Stimulated activated CD4-positive, alpha-beta T cell treated with anti-CD3 and anti-CD28 coated beads, Interleukin-12 subunit alpha, Interleukin-12 subunit beta, amount 100 ng/mL, for 4 hours (primary cell): Measurements from ENCODE around the gene ARRDC4.
"Not testable (repeated sequence)": the region's sequence is repeated elsewhere in the genome, so short reads cannot be mapped to it uniquely, and the experiment has no call there.

Source experiments
- DNase-seq: peaks from one replicate; pipeline ENCODE4 v3.0.0-alpha.2; 2020

The ARRDC4 gene

GRCh38 chr15:97966924-97967620 is 6.6 kb downstream of the ARRDC4 start:
- DNase-seq = no peak

- DNase-seq = no peak
Measured at GRCh38 chr15:97967881-97968280, 7.4 kb downstream of the ARRDC4 start.

- no peak for DNase-seq
Measured at GRCh38 chr15:97968380-97968779, 7.9 kb downstream of the ARRDC4 start.

GRCh38 chr15:97972366-97972765 is 11.9 kb downstream of the ARRDC4 start:
- DNase-seq = no peak

DNA sequence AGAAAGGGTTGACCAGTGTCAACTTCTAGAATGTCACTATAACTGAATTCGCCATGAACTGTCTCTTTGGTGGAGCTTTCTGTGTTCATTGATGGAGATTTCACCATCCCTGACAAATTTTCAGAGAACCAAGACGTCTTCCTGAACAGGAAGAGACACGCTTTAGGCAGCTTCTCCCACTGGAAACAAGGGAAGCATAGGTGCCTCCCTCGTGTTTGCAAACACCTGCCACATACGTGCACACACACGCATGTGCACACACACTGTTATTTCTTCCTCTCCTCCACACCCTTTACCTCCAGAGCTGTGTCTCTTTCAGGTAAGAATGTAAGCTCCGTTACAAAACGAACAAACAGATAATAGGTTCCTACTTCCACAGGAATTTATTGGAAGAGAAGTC is 15.6 kb downstream of the ARRDC4 start:
- no peak for DNase-seq

GRCh38 chr15:97976766-97977503 is 16.4 kb downstream of the ARRDC4 start:
- DNase-seq = no peak

DNA sequence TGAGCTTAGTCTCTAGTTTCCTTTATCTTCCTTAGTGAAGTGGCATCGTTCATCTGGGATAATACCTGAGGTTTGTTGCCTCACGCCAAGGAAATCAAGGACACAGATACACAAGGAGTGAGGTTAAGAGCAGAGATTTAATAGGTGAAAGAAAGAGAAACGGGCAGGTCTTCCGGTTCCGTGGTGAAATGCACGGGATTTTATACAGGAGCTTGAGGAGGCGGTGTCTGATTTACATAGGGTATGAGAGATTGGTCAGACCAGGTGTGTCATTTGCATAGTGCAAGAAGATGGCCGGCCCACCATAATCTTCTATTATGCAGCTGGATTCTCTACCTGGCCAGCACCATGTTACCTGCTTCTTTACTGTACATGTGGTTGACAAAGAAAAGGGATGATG is 17.2 kb downstream of the ARRDC4 start:
- DNase-seq = no peak

GRCh38 chr15:97978401-97979139 is 18.1 kb downstream of the ARRDC4 start:
- DNase-seq = no peak

DNA sequence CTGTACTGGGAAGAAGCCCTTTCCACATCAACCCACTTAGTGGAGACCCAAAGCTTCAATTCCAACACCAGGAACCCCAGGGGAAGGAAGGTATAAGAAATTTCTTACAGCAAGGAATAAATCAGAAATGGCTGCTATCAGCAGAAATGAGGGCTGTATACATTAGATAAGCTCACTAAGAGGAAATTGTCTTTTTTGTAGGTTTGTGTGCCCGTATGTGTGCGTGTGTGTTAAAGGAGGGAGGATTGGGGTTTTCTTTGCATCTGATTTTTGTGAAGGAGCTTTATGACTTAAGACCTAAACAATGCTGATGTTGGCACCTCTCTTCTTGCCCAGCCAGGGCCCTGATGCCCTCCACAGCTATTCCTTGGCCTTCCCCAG is 18.6 kb downstream of the ARRDC4 start:
- no peak for DNase-seq

GRCh38 chr15:97981058-97981457 is 20.6 kb downstream of the ARRDC4 start:
- DNase-seq = no peak

- no peak for DNase-seq
Measured at GRCh38 chr15:97981758-97982157, 21.3 kb downstream of the ARRDC4 start.

GRCh38 chr15:97984157-97984556 is 23.7 kb downstream of the ARRDC4 start:
- DNase-seq = no peak

GRCh38 chr15:97985979-97986378 is 25.5 kb downstream of the ARRDC4 start:
- DNase-seq = not testable (repeated sequence)

GRCh38 chr15:97986781-97987180 is 26.3 kb downstream of the ARRDC4 start:
- no peak for DNase-seq

GRCh38 chr15:97989299-97989698 is 28.8 kb downstream of the ARRDC4 start:
- no peak for DNase-seq

DNA sequence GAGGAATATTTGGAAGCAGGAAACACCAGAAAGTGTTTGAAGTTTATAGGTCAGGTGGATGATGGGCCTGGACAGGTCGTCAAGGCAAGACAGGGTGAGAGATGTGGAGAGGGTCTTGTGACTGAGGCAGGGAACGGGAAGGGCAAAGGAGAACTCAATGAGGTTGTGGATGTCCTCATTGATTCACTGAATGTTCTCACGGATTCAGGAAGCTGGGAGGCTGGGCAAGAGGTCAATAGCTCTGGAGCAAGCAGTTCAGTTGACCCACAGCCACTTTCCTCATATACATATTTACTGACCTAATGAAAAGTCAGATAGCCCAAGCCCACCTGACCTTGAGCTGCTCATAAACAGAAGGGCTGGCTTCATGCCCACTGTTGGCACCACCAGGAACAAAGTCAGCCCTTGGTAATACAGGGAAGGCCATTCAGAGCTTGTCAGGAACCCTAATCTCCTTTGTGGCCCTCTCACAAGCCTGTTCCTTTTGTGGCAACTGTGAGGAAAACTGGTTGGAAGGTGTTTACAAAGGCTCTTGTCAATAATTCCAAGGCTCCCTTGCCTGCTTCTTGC is 31.6 kb downstream of the ARRDC4 start:
- DNase-seq = no peak

- DNase-seq = no peak
Measured at GRCh38 chr15:97992823-97993222, 32.3 kb downstream of the ARRDC4 start.

- DNase-seq = no peak
Measured at GRCh38 chr15:97993310-97993738, 32.8 kb downstream of the ARRDC4 start.

DNA sequence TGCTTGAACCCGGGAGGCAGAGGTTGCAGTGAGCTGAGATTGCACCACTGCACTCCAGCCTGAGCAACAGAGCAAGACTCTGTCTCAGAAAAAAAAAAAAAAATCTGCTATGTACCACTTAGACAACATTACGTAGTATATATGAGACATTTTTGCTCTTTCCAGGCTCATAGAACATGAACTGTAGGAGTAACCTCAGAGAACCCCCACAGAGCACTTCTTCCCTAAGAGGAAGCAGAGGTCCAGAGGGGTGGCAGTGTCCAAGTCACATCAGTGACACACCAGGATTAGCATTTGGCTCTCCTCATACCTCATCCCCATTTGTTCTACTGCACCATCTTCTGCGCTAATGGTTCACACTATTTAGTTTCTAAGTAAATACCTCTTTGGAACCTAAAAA is 33.7 kb downstream of the ARRDC4 start:
- no peak for DNase-seq

DNA sequence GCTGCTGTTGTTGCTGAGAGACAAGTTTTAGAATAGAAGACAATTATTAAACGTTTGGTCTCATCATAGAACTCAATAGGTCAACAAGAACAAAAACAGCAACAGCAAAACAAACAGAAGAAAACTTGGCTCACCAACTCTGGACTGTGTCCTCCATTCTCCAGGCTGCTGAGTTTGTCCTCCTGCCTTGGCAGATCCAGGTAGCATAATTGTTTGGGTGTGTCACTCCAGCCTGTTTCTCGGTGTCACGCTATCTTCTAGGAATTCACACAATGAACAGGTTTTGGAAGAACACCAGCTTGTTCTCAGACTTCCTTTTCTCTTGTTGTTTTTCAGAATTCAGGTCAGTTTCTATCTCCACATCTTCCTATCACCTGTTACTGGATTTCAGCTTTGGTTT is 34.7 kb downstream of the ARRDC4 start:
- no peak for DNase-seq

GRCh38 chr15:97995881-97996603 is 35.5 kb downstream of the ARRDC4 start:
- no peak for DNase-seq

GRCh38 chr15:97998307-97999071 is 38.0 kb downstream of the ARRDC4 start:
- DNase-seq = no peak
